GM21529 (cell line): ENCODE data around the gene CKB.
A peak's percentile ranks its signal among the peaks of the same experiment; 100 is the strongest.
"Not testable (repeated sequence)": the region's sequence is repeated elsewhere in the genome, so short reads cannot be mapped to it uniquely, and the experiment has no call there.

Experiments
- ATAC-seq: cut with Tn5 transposase; IDR thresholded peaks from one replicate; pipeline ENCODE4 v1.9.1; 2021; ENCODE audit not compliant: unreplicated experiment

The CKB gene

GRCh38 chr14:103528146-103528586 is 5.5 kb upstream of the CKB start:
- ATAC-seq = no peak

GRCh38 chr14:103527408-103528145 is 4.9 kb upstream of the CKB start:
- peak; percentile 65 for ATAC-seq

GRCh38 chr14:103526914-103527248 is 4.3 kb upstream of the CKB start:
- ATAC-seq = no peak

- no peak for ATAC-seq
These were observed 3.8 kb upstream of the CKB start for GRCh38 chr14:103526247-103526913.

- not testable (repeated sequence) for ATAC-seq
These were observed 3.0 kb upstream of the CKB start for GRCh38 chr14:103525430-103526246.

GRCh38 chr14:103524002-103524935 is 1.6 kb upstream of the CKB start:
- no peak for ATAC-seq

GRCh38 chr14:103523575-103523954 is 935 bp upstream of the CKB start:
- ATAC-seq = no peak

- no peak for ATAC-seq
These were observed 573 bp downstream of the CKB start for GRCh38 chr14:103521951-103522563.

- ATAC-seq = no peak
These were observed 1.1 kb downstream of the CKB start for GRCh38 chr14:103521438-103521950.

GRCh38 chr14:103520657-103521437 is 1.8 kb downstream of the CKB start:
- ATAC-seq = no peak

GRCh38 chr14:103520269-103520656 is 2.4 kb downstream of the CKB start:
- ATAC-seq = no peak

GRCh38 chr14:103519837-103520212 is 2.8 kb downstream of the CKB start:
- no peak for ATAC-seq

- no peak for ATAC-seq
These were observed 3.4 kb downstream of the CKB start for GRCh38 chr14:103519043-103519836.

- no peak for ATAC-seq
These were observed 4.1 kb downstream of the CKB start for GRCh38 chr14:103518422-103519042.

GRCh38 chr14:103517721-103518421 is 4.8 kb downstream of the CKB start:
- no peak for ATAC-seq

GRCh38 chr14:103517174-103517566 is 5.5 kb downstream of the CKB start:
- no peak for ATAC-seq

- ATAC-seq = no peak
These were observed 6.0 kb downstream of the CKB start for GRCh38 chr14:103516426-103517173.
